Ishikawa (cell line): ENCODE data around the gene NRSN1.

Experiments used
- CEBPB ChIP-seq: IDR thresholded peaks from 2 replicates; pipeline ENCODE4 v1.6.1; 2012
- CREB1 ChIP-seq: IDR thresholded peaks from 2 replicates; pipeline ENCODE4 v1.6.1; 2012; ENCODE audit warnings: low read depth
- EGR1 ChIP-seq: IDR thresholded peaks from 2 replicates; pipeline ENCODE4 v1.6.1; 2012
- EP300 ChIP-seq: IDR thresholded peaks from 2 replicates; pipeline ENCODE4 v1.6.1; 2012; ENCODE audit warnings: borderline replicate concordance
- FOXM1 ChIP-seq: IDR thresholded peaks from 2 replicates; pipeline ENCODE4 v1.6.1; 2012; ENCODE audit warnings: low read depth, borderline replicate concordance
- MAX ChIP-seq: IDR thresholded peaks from 2 replicates; pipeline ENCODE4 v1.6.1; 2012
- NFIC ChIP-seq: IDR thresholded peaks from 2 replicates; pipeline ENCODE4 v1.6.1; 2012
- RAD21 ChIP-seq: IDR thresholded peaks from 2 replicates; pipeline ENCODE4 v1.6.1; 2012; ENCODE audit warnings: low read depth
- TAF1 ChIP-seq: IDR thresholded peaks from 2 replicates; pipeline ENCODE4 v1.6.1; 2012; ENCODE audit warnings: low read depth, mild to moderate bottlenecking
- TCF12 ChIP-seq: IDR thresholded peaks from 2 replicates; pipeline ENCODE4 v1.6.1; 2012; ENCODE audit warnings: low read depth
- TEAD4 ChIP-seq: IDR thresholded peaks from 2 replicates; pipeline ENCODE4 v1.6.1; 2012
- USF1 ChIP-seq: IDR thresholded peaks from 2 replicates; pipeline ENCODE4 v1.6.1; 2012
- YY1 ChIP-seq: IDR thresholded peaks from 2 replicates; pipeline ENCODE4 v1.6.1; 2012; ENCODE audit warnings: low read depth
- ZBTB7A ChIP-seq: IDR thresholded peaks from 2 replicates; pipeline ENCODE4 v1.6.1; 2012; ENCODE audit warnings: low read depth
- TF ChIP-seq, protein P1 (sequence below): IDR thresholded peaks from 2 replicates; pipeline ENCODE4 v1.6.1; 2012; ENCODE audit warnings: low read depth, mild to moderate bottlenecking

The NRSN1 gene

DNA sequence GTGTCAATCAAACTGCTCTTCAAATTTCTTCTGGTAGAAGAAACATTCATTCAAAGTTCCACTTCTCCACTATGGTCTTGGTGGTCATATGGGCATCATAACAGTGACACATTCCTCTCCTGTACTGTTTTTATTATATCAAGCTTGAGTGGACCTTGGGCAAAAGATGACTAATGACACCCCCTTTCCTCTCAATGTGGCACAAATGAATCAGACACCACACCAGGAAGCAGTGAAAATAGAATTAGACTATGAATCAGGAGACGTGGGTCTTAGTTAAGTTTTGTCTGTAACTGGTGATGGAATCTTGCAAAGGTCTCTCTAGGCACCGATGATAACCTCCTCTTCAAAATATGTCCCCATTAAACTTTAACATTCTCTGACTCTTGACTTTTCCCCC, 9.0 kb upstream of the NRSN1 start:
- TF ChIP-seq TCF12 (no peak), NFIC (no peak), USF1 (no peak), TEAD4 (no peak), ZBTB7A (no peak), EGR1 (no peak), TAF1 (no peak), MAX (no peak), FOXM1 (no peak), CEBPB (no peak), RAD21 (no peak), YY1 (no peak), CREB1 (no peak), EP300 (no peak)
- TF ChIP-seq, protein P1, sequence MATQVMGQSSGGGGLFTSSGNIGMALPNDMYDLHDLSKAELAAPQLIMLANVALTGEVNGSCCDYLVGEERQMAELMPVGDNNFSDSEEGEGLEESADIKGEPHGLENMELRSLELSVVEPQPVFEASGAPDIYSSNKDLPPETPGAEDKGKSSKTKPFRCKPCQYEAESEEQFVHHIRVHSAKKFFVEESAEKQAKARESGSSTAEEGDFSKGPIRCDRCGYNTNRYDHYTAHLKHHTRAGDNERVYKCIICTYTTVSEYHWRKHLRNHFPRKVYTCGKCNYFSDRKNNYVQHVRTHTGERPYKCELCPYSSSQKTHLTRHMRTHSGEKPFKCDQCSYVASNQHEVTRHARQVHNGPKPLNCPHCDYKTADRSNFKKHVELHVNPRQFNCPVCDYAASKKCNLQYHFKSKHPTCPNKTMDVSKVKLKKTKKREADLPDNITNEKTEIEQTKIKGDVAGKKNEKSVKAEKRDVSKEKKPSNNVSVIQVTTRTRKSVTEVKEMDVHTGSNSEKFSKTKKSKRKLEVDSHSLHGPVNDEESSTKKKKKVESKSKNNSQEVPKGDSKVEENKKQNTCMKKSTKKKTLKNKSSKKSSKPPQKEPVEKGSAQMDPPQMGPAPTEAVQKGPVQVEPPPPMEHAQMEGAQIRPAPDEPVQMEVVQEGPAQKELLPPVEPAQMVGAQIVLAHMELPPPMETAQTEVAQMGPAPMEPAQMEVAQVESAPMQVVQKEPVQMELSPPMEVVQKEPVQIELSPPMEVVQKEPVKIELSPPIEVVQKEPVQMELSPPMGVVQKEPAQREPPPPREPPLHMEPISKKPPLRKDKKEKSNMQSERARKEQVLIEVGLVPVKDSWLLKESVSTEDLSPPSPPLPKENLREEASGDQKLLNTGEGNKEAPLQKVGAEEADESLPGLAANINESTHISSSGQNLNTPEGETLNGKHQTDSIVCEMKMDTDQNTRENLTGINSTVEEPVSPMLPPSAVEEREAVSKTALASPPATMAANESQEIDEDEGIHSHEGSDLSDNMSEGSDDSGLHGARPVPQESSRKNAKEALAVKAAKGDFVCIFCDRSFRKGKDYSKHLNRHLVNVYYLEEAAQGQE, result no peak

DNA sequence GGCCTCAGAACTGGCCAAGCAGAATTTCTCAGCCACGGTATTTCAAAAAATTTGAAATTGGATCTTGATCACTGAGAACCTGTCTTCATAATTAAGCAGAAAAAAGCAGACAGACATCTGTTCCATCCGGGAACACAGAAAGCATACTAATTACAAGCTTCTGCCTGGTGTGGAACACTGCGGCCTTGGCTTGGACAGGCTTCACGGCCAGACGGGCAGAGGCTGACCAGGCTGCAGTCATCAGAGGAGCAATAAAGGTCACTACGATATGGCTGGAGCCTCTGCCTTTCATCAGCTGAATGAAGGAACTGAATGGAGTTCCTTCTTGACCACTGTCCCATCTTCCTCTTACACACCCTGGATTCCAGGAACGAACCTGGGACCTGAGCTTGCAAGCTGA, 3.9 kb upstream of the NRSN1 start:
- TF ChIP-seq FOXM1 (no peak), NFIC (no peak)
- TF ChIP-seq, protein P1, result no peak

DNA sequence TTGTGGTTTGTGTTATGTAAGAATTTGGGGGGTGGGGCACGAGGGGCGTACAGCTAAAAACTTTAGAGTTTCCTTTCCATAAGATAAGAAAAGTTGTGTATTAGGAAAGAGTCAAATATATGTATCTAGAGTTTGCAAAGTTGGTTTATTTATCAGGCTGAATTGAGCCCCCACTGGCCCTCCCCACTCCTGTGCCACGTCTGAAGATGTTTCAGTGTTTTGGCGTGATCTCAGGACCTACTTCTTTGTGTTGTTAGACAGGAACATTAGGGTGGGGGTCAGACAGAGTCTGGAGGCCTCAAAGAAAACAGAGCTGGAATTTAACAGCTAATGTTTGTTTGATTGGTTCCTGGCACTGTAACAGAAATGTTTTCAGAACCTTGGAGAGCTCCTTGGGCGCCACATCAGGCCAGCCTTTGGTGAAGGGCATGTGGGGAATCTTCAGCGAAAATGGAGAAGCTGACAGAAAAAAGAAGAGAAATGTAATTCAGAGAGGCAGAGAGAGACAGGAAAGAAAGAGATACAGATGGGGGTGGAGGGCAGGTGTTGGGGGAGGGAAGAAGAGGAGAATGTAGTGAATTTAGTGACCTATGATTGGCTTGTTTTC, 674 bp downstream of the NRSN1 start:
- TF ChIP-seq, protein P1, result peak; percentile 92
- TF ChIP-seq TCF12 (no peak), NFIC (no peak), FOXM1 (no peak), MAX (peak; percentile 46; the same call in 1 of the 2 replicates), EGR1 (no peak), TEAD4 (no peak; the same call in 1 of the 2 replicates), ZBTB7A (no peak)

DNA sequence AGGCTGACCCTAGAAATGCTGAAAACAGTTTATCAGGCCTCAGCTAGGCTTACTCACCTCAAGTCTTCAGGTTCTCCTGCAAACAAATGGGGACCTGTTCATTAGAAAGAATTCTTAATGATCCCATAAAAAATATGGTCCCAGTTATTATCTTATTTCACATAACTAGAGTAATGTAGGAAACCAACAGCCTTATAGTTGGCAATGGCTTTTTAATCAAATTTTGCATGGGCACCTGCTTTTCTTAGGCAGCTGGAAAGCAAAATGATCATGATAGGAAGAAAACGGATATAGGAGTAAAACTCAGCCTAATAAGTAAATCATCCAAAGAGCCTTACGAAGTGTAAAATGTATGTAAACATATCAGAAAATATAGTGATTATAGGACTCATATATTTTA, 1.3 kb downstream of the NRSN1 start:
- TF ChIP-seq TCF12, result no peak
- TF ChIP-seq CEBPB, result no peak
- TF ChIP-seq CREB1, result no peak
- no peak for TF ChIP-seq EP300
- no peak for TF ChIP-seq YY1
- TF ChIP-seq, protein P1, result no peak
- no peak for TF ChIP-seq TAF1
- TF ChIP-seq FOXM1, result no peak
- no peak for TF ChIP-seq ZBTB7A
- no peak for TF ChIP-seq USF1
- no peak for TF ChIP-seq RAD21
- TF ChIP-seq TEAD4, result no peak
- no peak for TF ChIP-seq NFIC
